Measurements from ENCODE around the gene LGALS9B.
"Not testable (repeated sequence)": the region's sequence is repeated elsewhere in the genome, so short reads cannot be mapped to it uniquely, and the experiment has no call there.

The LGALS9B gene

GRCh38 chr17:20416381-20416911 lies 50.9 kb downstream of the LGALS9B start:
- DNase-seq (ENCODE audit: low spot score): not testable (repeated sequence)

- not testable (repeated sequence) for DNase-seq (ENCODE audit: low spot score)
These were observed 51.9 kb downstream of the LGALS9B start for GRCh38 chr17:20415479-20415878.

- DNase-seq (ENCODE audit: low spot score): not testable (repeated sequence)
These were observed 65.9 kb downstream of the LGALS9B start for GRCh38 chr17:20401306-20402022.

GRCh38 chr17:20400559-20401305 lies 66.6 kb downstream of the LGALS9B start:
- not testable (repeated sequence) for DNase-seq (ENCODE audit: low spot score)

All from putamen (tissue), 1 donor.